ENCODE data around the gene LYPD6.

- TF ChIP-seq POLR2A (IDR thresholded peaks at IDR 0.05) (no peak), CTCF (IDR thresholded peaks at IDR 0.05 in 8 of 11, conservative IDR thresholded peaks at IDR 0.05 in 3 of 11) (no peak)
Measured at GRCh38 chr2:149488706-149489440, 158.5 kb downstream of the LYPD6 start.

Data from spleen (tissue), 7 donors.